Natural killer cell (primary cell): Measurements from ENCODE around the gene SLC25A24. TPM values are rescaled to one million over a fixed set of nuclear protein-coding genes. Genes with fewer than 3 reads are reported as not detected.
"Not testable (repeated sequence)": the region's sequence is repeated elsewhere in the genome, so short reads cannot be mapped to it uniquely, and the experiment has no call there.

ENCODE experiments used
- ATAC-seq, 3 donors: fragments of 150-1000 bp in 2 of 3; fragments of 200-7000 bp in 1 of 3; cut with Tn5 transposase; 1 replicate in 1 of 3; 2 replicates in 2 of 3; pipeline ENCODE4 v1.10.0; 2021; ENCODE audit warnings: mild to moderate bottlenecking in 2 of 3, moderate library complexity in 2 of 3
- DNase-seq, 2 donors: peaks; one replicate each; pipeline versions ENCODE4 v3.0.0 to v3.0.0-alpha.2; 2013 to 2021; ENCODE audit warnings: mixed read lengths in 1 of 2
- H3K27ac ChIP-seq: one replicate; pipeline ENCODE4 v1.5.1; 2013; ENCODE audit warnings: mild to moderate bottlenecking, low read length
- H3K27me3 ChIP-seq: one replicate; pipeline ENCODE4 v1.6.1; 2013; ENCODE audit warnings: low read length; ENCODE audit not compliant: control insufficient read depth, insufficient read depth
- H3K36me3 ChIP-seq: one replicate; pipeline ENCODE4 v1.6.1; 2013; ENCODE audit warnings: low read length; ENCODE audit not compliant: control insufficient read depth, insufficient read depth
- H3K4me1 ChIP-seq: one replicate; pipeline ENCODE4 v1.6.1; 2013; ENCODE audit warnings: low read length; ENCODE audit not compliant: control insufficient read depth, insufficient read depth
- H3K4me3 ChIP-seq: one replicate; pipeline ENCODE4 v1.5.1; 2013; ENCODE audit warnings: low read length
- H3K9me3 ChIP-seq: one replicate; pipeline ENCODE4 v1.6.1; 2013; ENCODE audit warnings: low read length; ENCODE audit not compliant: control insufficient read depth, insufficient read depth
- H3K27ac Mint-ChIP-seq, 2 donors: one replicate each; pipeline ENCODE4 v1.8.0; 2022; ENCODE audit warnings: mild to moderate bottlenecking in 2 of 2, mixed read lengths in 2 of 2, moderate library complexity in 1 of 2
- H3K27me3 Mint-ChIP-seq, 2 donors: one replicate each; pipeline ENCODE4 v1.8.0; 2022; ENCODE audit warnings: low read depth in 2 of 2, mixed read lengths in 2 of 2
- H3K36me3 Mint-ChIP-seq: one replicate; pipeline ENCODE4 v1.8.0; 2022; ENCODE audit warnings: mixed read lengths
- H3K4me1 Mint-ChIP-seq, 2 donors: one replicate each; pipeline ENCODE4 v1.8.0; 2022; ENCODE audit warnings: mixed read lengths in 2 of 2
- H3K4me3 Mint-ChIP-seq: one replicate; pipeline ENCODE4 v1.8.0; 2022; ENCODE audit warnings: mild to moderate bottlenecking, moderate library complexity, mixed read lengths
- H3K9me3 Mint-ChIP-seq, 2 donors: one replicate each; pipeline ENCODE4 v1.8.0; 2022; ENCODE audit warnings: mixed read lengths in 2 of 2
- WGBS: methylation state at CpG from one replicate; pipeline ENCODE4 v1.1.7; 2013; ENCODE audit warnings: missing lambda C conversion rate; ENCODE audit not compliant: insufficient coverage; 5-methylcytosine and 5-hydroxymethylcytosine counted together
- intact Hi-C: fragments of 100-400 bp; cut with micrococcal nuclease; formaldehyde crosslinking; loops from one replicate; pipeline ENCODE4 v1.14.2; 2022
- total RNA-seq, 4 donors: library from RNA; stranded (reverse); fragments of 120-200 nt in 1 of 4; gene quantifications; one replicate each; pipeline versions ENCODE4 v1.2.3 to v1.2.4, GENCODE V29; 2013 to 2022
- TF ChIP-seq, protein P1 (sequence below): fragments of 200-600 bp; IDR thresholded peaks from one replicate; pipeline ENCODE4 v1.8.0; 2022; ENCODE audit warnings: antibody characterized with exemption

The SLC25A24 gene
- total RNA-seq, 3 donors from 2014 or later (not counting 1 experiment from before 2014, with no cell fraction given) = 7.6 to 11.5 (median 11.3) TPM

DNA sequence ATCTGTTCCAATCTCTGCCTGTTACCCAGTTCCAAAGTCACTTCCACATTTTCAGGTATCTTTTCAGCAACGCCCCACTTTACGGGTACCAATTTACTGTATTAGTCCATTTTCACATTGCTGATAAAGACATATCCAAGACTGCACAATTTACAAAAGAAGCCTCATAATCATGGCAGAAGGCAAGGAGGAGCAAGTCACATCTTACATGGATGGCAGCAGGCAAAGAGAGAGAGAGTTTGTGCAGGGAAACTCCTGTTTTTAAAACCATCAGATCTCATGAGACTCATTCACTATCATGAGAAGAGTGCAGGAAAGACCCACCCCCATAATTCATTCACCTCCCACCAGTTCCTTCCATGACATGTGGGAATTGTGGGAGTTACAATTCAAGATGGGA lies 67.0 kb downstream of the SLC25A24 start:
- H3K9me3 ChIP-seq, H3K4me3 Mint-ChIP-seq, H3K4me1 ChIP-seq, H3K27me3 ChIP-seq, H3K9me3 Mint-ChIP-seq, H3K4me3 ChIP-seq, H3K36me3 Mint-ChIP-seq, H3K36me3 ChIP-seq, H3K27me3 Mint-ChIP-seq, H3K27ac Mint-ChIP-seq, intact Hi-C loops, H3K4me1 Mint-ChIP-seq, DNase-seq, ATAC-seq, H3K27ac ChIP-seq: not testable (repeated sequence)
- 95% methylated on average over 2 of the region's 2 CpGs for WGBS

- not testable (repeated sequence) for H3K9me3 Mint-ChIP-seq, DNase-seq, H3K36me3 Mint-ChIP-seq
Observed at GRCh38 chr1:108132367-108132766, 67.8 kb downstream of the SLC25A24 start.

GRCh38 chr1:108131281-108131680 lies 68.9 kb downstream of the SLC25A24 start:
- ATAC-seq, intact Hi-C loops, H3K9me3 Mint-ChIP-seq, H3K9me3 ChIP-seq, H3K27me3 ChIP-seq, H3K4me3 ChIP-seq, H3K4me3 Mint-ChIP-seq, H3K27me3 Mint-ChIP-seq, H3K27ac Mint-ChIP-seq, DNase-seq, H3K27ac ChIP-seq, H3K36me3 ChIP-seq, H3K4me1 Mint-ChIP-seq, H3K36me3 Mint-ChIP-seq, H3K4me1 ChIP-seq: not testable (repeated sequence)
- WGBS = 86% methylated on average over 1 of the region's 1 CpG

More at GRCh38 chr1:108132367-108132766, 67.8 kb downstream of the SLC25A24 start:
- intact Hi-C loops, H3K4me3 ChIP-seq, H3K4me3 Mint-ChIP-seq, ATAC-seq, H3K36me3 ChIP-seq, H3K4me1 ChIP-seq, H3K27ac Mint-ChIP-seq, H3K4me1 Mint-ChIP-seq, H3K9me3 ChIP-seq, H3K27ac ChIP-seq, H3K27me3 ChIP-seq, H3K27me3 Mint-ChIP-seq: not testable (repeated sequence)
- WGBS = 95% methylated on average over 2 of the region's 2 CpGs

GRCh38 chr1:108130794-108131193 lies 69.3 kb downstream of the SLC25A24 start:
- no peaks in the 10 kb centered on the region for H3K27me3 ChIP-seq
- H3K4me1 ChIP-seq = no peaks in the 10 kb centered on the region
- Mint-ChIP-seq H3K4me1 (peaks cover under 1 to 3% of the 10 kb centered on the region in 2 donors), H3K27me3 (no peaks in the 10 kb centered on the region), H3K27ac (no peak overlapping the region), H3K4me3 (no peak overlapping the region), H3K9me3 (no peaks in the 10 kb centered on the region), H3K36me3 (no peaks in the 10 kb centered on the region)
- H3K9me3 ChIP-seq = peaks cover 3% of the 10 kb centered on the region
- DNase-seq (no peak), ATAC-seq (no peak)
- H3K27ac ChIP-seq = no peak overlapping the region
- intact Hi-C loops = no loop called here
- no peak overlapping the region for H3K4me3 ChIP-seq
- WGBS = 16% methylated on average over 2 of the region's 2 CpGs
- H3K36me3 ChIP-seq = no peaks in the 10 kb centered on the region
- TF ChIP-seq, protein P1, sequence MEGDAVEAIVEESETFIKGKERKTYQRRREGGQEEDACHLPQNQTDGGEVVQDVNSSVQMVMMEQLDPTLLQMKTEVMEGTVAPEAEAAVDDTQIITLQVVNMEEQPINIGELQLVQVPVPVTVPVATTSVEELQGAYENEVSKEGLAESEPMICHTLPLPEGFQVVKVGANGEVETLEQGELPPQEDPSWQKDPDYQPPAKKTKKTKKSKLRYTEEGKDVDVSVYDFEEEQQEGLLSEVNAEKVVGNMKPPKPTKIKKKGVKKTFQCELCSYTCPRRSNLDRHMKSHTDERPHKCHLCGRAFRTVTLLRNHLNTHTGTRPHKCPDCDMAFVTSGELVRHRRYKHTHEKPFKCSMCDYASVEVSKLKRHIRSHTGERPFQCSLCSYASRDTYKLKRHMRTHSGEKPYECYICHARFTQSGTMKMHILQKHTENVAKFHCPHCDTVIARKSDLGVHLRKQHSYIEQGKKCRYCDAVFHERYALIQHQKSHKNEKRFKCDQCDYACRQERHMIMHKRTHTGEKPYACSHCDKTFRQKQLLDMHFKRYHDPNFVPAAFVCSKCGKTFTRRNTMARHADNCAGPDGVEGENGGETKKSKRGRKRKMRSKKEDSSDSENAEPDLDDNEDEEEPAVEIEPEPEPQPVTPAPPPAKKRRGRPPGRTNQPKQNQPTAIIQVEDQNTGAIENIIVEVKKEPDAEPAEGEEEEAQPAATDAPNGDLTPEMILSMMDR = no peak

- ATAC-seq = no peak
- H3K9me3 Mint-ChIP-seq = no peaks in the 10 kb centered on the region
Observed at GRCh38 chr1:108129999-108130398, 70.1 kb downstream of the SLC25A24 start.

More at GRCh38 chr1:108129999-108130398, 70.1 kb downstream of the SLC25A24 start:
- Histone ChIP-seq H3K4me3 (no peak overlapping the region), H3K9me3 (peaks cover 3% of the 10 kb centered on the region), H3K27ac (no peak overlapping the region), H3K4me1 (peaks cover 4% of the 10 kb centered on the region), H3K36me3 (no peaks in the 10 kb centered on the region), H3K27me3 (no peaks in the 10 kb centered on the region)
- TF ChIP-seq, protein P1 = no peak
- no peaks in the 10 kb centered on the region for H3K36me3 Mint-ChIP-seq
- H3K27ac Mint-ChIP-seq = no peak overlapping the region
- H3K4me3 Mint-ChIP-seq = no peak overlapping the region
- WGBS = 96% methylated on average over 2 of the region's 4 CpGs
- no peaks in the 10 kb centered on the region for H3K27me3 Mint-ChIP-seq
- intact Hi-C loops = loop anchor here (5.0 to 10.0 kb wide), 4 partner anchors 85 to 695 kb away; no protein-coding TSS in a partner anchor
- H3K4me1 Mint-ChIP-seq = peaks cover 7 to 10% of the 10 kb centered on the region in 2 donors
- DNase-seq = no peak
